Measurements from ENCODE around the gene MOCS2. TPM values are rescaled to one million over a fixed set of nuclear protein-coding genes. Genes with fewer than 3 reads are reported as not detected.
"Not testable (repeated sequence)": the region's sequence is repeated elsewhere in the genome, so short reads cannot be mapped to it uniquely, and the experiment has no call there.

Gene MOCS2, protein sequence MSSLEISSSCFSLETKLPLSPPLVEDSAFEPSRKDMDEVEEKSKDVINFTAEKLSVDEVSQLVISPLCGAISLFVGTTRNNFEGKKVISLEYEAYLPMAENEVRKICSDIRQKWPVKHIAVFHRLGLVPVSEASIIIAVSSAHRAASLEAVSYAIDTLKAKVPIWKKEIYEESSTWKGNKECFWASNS
- 10 to 100 TPM; 40.9 to 58.5 (median 49.6) TPM for polyA plus RNA-seq (ENCODE audit: insufficient read depth in 1 of 5, insufficient read length in 5 of 5, low replicate concordance in 1 of 5)
- long read RNA-seq, donor 1, transcript MOCS2-203 (7 exons, 1,337 nt), result major isoform, 29 of 43 reads
- long read RNA-seq, donor 1, partial matches to known transcripts, result 9 of 43 reads
- long read RNA-seq, donor 1, other reads (novel, unspliced or antisense), result 0 of 43 reads
- long read RNA-seq, donor 2, transcript MOCS2-203 (7 exons, 1,337 nt), result major isoform, 16 of 26 reads
- long read RNA-seq, donor 2, partial matches to known transcripts, result 6 of 26 reads
- long read RNA-seq, donor 2, other reads (novel, unspliced or antisense), result 0 of 26 reads
- long read RNA-seq, donor 3, transcript MOCS2-203 (7 exons, 1,337 nt), result major isoform, 18 of 27 reads
- long read RNA-seq, donor 3, partial matches to known transcripts, result 7 of 27 reads
- long read RNA-seq, donor 3, other reads (novel, unspliced or antisense), result 0 of 27 reads
- long read RNA-seq, donor 4, transcript MOCS2-203 (7 exons, 1,337 nt), result major isoform, 9 of 17 reads
- long read RNA-seq, donor 4, partial matches to known transcripts, result 7 of 17 reads
- long read RNA-seq, donor 4, other reads (novel, unspliced or antisense), result 0 of 17 reads
- long read RNA-seq, donor 5, transcript MOCS2-203 (7 exons, 1,337 nt), result major isoform, 27 of 38 reads
- long read RNA-seq, donor 5, partial matches to known transcripts, result 10 of 38 reads
- long read RNA-seq, donor 5, other reads (novel, unspliced or antisense), result 0 of 38 reads
- long read RNA-seq, donor 6, transcript MOCS2-203 (7 exons, 1,337 nt), result major isoform, 21 of 29 reads
- long read RNA-seq, donor 6, partial matches to known transcripts, result 7 of 29 reads
- long read RNA-seq, donor 6, other reads (novel, unspliced or antisense), result 0 of 29 reads
- long read RNA-seq, donor 7, transcript MOCS2-203 (7 exons, 1,337 nt), result major isoform, 13 of 15 reads
- long read RNA-seq, donor 7, partial matches to known transcripts, result 0 of 15 reads
- long read RNA-seq, donor 7, other reads (novel, unspliced or antisense), result 0 of 15 reads
- long read RNA-seq, donor 8, transcript MOCS2-203 (7 exons, 1,337 nt), result major isoform, 7 of 7 reads
- long read RNA-seq, donor 8, partial matches to known transcripts, result 0 of 7 reads
- long read RNA-seq, donor 8, other reads (novel, unspliced or antisense), result 0 of 7 reads

DNA sequence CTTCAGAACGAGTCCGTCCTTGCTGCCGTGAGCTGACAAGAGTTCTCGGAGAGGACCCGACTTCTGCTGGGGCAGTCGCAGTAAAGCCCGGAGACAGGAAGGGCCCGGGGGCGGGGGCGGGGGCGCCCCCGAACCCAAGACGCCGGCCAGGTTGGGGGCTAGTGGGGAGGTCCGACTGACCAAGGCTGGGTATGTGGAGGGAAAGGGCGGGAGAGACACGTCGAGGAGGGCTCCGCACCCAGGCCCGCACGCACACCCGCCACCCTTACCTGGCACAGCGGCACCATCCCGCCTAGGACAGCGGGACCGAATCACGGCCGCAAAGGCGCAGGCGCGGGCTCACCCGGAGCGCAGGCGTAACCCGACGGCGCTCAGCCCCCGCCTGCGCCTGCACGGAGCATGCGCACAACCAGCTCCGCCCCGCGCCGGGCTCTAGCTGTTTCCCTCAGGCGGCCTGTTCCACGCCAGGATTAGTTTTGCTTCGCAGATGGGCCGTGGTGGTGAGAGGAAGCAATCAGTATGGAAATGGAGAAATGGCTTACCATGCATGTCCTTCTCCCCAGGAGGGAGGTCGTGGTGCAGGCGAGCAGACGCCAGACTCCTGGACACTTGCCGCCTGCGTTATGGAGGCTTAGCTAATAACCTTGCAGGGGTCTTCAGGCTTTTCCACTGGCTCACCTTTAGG is at the start of gene MOCS2:
Gene MOCS2, minus strand, starts transcription at position 315 of the 685 bp plus-strand sequence. CDS start 2,583 bp downstream, outside the sequence.
- DNase-seq, result peak; percentile 90 to 93

DNA sequence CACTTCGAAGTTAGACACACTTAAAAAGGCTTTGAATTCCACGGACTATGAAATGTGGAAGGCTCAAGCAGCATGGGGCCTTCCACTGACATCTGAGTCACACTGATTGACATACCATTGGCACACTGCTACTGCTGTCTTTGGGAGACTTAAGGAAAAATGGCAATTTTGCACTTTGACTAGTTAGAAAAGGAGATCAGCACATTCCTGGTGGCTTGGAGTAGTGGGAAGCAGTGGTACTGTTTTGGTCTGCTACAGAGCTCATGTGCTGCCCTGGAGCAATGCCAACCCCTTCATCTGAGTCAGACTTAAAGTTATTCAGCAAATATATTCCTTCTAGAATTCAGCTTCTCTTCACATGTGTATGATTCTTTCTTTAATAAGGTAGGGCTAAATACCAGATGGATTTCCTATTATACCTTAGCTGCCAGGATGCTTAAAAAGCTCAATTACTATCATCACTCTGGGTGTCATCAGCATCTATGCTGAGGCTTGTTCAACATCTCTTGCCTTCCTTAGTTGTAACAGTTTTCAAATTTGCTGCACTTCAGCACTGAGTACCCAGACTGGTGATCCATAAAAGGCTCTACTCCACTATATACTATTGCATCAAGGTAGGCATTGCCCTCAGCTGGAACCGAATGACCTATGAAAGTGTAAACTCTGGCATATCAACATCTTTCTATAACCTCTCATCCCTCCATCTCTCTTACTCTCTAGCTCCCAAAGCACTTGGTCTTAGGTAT is 42.3 kb upstream of the MOCS2 start:
- no peak for DNase-seq

DNA sequence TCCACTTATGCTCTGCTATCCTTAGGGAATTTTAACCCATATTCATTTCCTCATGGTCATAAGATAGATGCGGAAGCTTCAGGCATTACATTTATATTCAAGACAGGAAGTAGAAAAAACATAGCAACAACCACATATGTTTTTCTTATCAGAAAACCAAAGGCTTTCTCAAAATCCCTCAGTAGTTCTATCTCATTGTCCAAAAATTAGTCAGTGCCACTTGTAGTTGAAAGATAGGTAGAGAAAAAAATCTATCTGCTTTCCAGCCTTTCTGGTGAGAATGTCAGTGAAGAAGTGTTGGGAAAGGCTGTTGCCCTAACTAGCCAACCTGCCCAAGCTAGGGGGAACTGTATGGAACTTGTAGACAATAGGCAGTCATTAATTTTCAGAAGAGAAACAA is 23.5 kb upstream of the MOCS2 start:
- DNase-seq, result no peak

DNA sequence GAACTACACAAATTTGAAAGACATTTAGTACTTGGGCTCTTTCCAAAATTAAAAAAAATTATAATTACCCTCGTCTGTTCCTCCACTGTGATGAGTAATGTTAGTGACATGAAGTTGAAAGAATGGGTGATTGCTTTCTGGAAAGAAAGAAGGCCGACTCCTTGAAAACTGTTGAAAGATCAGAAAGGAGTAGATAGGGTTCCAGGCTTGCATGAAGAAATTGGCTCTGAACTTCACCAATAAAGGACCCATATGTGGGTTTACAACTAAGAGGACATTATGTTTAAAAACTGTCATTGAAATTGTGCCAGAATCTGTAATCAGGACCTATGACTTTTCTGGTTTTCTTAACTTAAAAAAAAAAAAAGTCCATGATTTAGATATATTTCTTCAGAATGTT is 20.7 kb upstream of the MOCS2 start:
- no peak for DNase-seq

DNA sequence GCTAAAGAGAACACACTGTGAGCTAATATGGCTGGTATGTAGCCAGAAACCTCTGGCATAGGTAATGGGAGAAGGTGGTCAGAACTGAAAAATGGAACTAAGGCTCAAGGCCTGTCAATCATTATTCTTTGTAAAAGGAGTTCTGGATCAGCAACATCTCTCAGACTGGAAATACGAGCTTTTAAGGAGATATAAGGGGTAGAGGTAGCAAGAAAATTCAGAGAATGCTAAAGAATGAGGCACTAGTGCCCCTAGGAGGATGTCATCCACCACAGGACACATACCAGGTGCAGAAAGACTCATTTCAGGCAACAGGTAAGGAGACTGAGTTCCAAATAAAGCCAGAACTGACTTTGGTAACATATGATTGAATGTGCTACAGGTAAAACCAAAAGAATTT is 18.9 kb upstream of the MOCS2 start:
- no peak for DNase-seq

DNA sequence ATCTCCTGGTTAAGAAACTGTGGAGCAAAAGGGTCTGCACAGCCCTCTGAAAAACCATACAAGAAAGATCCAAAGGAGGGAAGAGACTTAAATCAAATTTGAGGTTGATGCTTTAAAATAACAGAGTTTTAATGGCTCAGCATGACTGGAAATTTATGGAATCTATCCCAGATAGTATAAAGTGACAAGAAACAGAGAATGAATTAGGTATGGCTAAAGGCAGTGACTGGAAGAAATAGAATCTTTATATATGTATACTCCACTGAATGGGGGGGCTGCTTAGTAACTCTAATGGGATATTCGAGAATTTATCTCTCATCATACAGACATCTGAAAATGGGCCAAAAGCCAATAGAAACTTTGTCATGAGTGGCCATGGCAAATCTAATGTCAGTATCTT is 17.6 kb upstream of the MOCS2 start:
- DNase-seq, result no peak

DNA sequence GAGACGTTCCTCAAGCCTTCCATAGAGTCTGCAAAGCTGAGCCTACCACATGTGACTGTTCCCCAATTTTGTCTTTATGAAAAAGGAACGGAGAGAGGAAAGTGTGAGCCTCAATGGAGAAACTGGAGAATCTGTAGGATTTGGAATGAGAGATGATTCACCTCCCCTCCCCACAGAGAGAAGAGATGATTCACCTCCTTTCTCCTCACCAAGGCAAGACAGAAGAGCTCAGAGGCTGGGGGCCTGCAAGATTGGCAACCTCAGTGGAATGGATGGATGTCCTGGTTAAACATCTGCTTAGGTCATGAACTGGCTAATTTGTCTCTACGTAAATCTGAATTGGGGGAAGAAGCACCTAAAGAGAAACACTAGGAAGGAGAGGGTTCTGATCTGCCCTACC is 17.0 kb upstream of the MOCS2 start:
- no peak for DNase-seq

DNA sequence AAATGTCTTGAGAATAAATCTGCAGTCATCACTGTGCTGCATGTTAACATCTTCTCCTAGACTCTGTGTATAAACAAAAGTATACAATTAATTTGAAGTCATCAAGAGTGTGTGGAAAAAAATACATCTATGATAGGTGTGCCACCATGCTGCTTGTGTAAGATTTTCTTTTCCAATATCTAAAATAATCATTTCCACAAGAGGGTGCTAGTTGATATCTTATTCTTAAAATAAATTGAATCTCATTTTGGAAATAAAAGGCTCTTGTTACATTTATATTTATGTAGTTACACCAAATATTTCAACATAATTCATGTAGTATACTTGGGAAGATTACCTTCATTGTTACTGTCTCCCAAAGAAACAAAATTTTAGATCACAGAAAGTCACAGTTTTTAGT is 14.1 kb upstream of the MOCS2 start:
- no peak for DNase-seq

DNA sequence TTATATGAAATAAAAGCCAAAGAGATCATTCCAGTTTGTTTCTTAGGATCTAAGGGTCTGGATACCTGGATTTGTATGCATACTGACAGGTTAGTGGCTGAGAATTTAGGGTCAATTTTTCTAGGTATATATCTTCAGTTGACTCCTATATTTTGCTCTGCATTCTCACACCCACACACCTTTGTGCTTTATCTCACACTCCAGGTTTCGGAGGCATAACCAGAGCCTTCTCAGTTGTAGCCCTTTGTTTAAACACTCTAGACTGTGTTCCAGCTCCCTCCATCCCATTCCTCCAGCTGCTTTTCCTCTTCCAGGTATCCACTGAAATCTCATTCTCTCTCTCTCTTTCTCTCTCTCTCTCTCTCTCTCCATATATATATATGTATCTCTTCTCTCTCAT is 10.6 kb upstream of the MOCS2 start:
- no peak for DNase-seq

DNA sequence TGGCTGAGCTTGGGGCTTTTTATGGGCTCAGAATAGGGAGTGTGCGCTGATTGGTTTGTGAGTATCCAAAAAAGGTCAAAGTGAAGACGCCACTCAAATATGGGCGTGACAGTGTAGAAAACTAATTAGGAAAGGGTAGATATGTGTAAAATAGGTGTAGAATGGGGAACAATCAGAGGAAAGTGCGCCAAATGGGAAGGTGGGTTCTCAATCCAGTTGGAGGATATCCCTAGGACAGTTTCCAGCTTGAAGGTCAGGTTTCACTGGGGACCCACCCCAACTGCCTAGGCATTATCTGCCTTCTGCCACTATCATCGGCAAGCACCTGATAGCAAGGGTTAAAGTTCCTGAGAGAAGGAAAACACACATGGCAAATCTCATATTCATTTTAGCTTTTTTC is 9.3 kb upstream of the MOCS2 start:
- no peak for DNase-seq

DNA sequence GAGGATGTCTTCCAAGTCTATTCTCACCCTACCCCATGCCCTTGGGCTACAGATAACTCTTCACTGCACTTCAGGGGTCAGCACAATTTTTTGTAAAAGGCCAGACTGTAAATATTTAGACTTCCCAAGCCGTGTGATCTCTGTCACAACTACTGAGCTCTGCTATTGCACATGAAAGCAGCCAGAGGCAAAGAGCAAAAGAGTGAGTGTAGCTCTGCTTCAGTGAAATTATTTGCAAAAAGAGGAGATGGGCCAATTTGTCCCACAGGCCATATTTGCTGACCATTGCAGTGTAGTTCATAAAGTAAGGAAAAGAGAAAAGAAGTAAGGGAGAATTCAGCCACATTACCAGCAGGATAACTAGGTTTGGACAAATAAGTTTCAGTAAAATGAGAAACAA is 7.0 kb upstream of the MOCS2 start:
- DNase-seq, result no peak

DNA sequence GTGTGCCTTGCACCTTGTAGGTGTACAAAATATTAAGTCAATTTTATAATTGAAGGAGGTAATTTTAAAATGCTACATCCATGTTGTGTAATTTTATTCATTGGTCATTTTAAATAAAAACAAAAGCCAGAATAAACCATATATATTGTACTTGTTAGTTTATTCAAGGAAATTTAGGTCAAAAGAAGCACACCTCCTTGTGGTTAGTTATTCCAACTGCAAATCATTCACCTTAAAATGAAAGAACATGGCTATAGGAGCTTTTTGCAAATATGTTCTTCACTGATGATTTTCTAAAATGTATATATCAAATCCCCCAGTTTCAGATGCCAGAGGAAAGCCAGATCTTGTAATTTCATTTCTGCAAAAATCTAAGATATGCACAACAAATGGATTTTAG is 5.4 kb upstream of the MOCS2 start:
- no peak for DNase-seq

DNA sequence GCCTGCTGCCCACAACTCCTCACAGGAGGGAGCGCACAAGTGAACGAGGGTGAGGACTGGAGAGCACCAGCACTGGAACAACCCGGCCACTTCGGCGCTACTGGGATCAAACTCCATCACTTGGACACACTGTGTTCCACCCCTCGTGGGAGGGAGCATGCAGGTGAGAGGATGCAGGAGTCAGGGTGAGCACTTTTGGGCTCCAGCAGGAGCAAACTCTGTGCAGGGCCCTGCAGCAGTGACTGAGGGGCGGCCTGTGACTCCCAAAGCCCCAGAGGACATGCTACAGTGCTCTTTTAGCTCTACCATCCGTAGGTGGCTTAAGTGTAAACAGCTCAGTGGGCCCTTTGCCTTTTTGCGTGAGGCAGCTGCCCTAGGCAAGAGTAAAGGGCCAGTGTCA is 4.4 kb upstream of the MOCS2 start:
- no peak for DNase-seq

DNA sequence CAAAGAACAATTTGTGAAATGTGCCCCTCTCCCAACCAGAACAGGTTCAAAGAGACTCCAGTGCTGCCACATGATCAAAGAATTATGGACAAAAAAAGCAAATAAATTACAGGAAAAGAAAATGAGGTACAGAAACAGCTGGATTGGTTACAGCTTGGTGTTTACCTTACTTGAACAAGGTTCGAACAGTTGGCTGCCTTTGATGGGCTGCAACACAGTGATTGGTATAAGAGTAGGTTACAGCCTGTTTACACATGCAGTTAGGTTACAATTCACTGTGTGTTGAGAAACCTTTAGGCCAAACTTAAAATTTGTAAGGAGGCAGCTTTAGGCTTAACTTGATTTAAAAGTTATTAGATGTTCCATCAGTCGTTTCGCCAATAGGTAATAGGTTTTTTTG is 3.4 kb upstream of the MOCS2 start:
- DNase-seq, result no peak

DNA sequence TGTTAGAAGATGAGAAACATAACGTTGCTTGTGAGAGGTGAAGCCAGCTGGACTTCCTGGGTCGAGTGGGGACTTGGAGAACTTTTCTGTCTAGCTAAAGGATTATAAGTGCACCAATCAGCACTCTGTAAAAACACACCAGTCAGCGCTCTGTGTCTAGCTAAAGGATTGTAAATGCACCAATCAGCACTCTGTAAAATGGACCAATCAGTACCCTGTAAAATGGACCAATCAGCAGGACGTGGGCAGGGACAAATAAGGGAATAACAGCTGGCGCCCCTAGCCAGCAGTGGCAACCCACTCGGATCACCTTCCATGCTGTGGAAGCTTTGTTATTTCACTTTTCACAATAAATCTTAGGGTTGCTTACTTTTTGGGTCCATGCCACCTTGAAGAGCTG is 2.8 kb upstream of the MOCS2 start:
- not testable (repeated sequence) for DNase-seq

DNA sequence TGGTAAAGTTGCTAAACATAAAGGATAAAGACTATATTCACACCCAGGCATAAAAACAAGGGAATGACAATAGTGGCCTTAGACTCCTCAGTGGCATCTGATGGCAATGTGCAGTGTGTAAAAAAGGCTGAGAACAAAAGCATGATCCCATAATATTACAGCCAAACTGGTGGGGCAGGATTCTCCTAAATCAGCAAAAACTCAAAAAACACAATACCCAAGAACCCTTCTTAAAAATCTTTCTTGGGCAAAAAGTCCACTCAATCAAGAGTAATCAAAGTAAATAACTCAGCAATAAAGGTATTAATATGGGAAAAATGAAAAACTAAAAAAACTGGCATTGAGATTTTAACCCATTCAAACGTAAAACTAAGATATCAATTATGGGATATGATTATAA is 1.6 kb upstream of the MOCS2 start:
- DNase-seq, result no peak

DNA sequence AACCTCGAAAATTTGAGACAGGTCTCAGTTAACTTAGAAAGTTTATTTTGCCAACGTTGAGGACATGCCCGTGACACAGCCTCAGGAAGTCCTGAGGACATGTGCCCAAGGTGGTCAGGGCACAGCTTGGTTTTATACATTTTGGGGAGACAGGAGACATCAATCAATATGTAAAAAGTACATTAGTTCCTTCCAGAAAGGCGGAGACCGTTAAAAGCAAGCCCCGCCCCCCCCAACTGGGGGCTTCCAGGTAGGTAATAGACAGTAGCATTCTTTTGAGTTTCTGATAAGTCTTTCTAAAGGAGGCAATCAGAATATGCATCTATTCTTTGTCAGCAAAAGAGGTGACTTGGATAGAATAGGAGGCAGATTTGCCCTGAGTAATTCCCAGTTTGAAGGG is 599 bp upstream of the MOCS2 start:
- DNase-seq, result no peak

DNA sequence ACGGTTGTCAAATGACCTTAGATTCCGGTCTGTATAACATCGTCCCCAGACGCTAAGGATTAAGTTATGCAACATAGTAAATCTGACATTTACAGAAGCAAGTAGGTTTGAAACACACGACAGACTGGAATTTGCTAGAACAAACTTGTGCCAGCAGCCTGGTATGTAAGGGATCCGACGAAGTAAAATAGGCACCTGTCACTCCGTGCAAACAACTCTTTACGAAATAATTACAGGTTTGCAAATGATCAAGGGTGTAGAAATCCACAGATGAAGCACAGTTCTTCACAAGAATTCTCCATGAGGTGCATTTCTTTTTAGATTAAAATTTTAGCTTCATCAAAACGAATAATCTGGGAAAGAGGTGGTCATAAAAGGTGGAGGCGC is 508 bp downstream of the MOCS2 start:
- no peak for DNase-seq

DNA sequence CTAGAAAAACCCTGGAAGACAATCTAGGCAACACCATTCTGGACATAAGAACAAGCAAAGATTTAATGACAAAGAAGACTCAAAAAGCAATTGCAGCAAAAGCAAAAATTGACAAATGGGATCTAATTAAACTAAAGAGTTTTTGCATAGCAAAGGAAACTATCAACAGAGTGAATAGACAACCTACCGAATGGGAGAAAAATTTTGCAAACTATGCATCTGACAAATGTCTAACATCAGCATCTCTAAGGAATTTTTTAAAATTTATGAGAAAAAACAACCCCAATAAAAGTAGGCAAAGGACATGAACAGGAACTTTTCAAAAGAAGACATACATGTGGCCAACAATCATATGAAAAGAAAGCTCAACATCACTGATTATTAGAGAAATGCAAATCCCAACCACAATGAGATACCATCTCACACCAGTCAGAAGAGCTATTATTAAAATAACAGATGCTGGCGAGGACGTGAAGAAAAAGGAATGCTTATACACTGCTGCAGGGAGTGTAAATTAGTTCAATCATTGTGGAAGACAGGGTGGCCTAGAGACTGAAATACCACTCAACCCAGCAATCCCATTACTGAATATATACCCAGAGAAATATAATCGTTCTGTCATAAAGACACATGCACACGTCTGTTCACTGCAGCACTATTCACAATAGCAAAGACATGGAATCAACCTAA is 3.8 kb downstream of the MOCS2 start:
- DNase-seq, result no peak

DNA sequence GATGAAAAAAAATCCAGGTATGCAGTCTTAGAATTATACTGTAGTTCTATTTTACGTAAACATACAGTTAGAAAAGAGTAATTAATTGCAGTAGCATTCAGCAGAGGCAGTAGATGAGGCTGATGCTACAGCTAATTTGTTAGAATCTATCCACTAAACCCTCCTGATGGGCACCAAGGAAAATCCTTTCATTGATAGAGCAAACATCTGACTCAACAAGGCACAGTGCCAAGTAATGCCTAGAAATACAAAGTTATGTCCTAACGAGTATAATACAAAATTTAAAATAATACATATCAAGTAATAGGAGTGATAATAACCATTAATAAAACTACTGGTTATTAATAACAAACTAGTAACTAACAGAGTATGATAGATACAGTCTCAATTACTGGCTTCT is 9.0 kb downstream of the MOCS2 start:
- DNase-seq, result no peak

Data from right lung (tissue), 10 donors.